T-cell (primary cell): Measurements from ENCODE around the gene USB1. TPM values are rescaled to one million over a fixed set of nuclear protein-coding genes. Genes with fewer than 3 reads are reported as not detected.

Source experiments
- ATAC-seq, 4 experiments: fragments of 200-7000 bp in 3 of 4; fragments of 150-1000 bp in 1 of 4; cut with Tn5 transposase; replicated peaks in 1 of 4; 1 replicate in 3 of 4; 2 replicates in 1 of 4; pipeline ENCODE4 v1.10.0; 2021; ENCODE audit warnings: moderate library complexity in 3 of 4, mild to moderate bottlenecking in 2 of 4, moderate number of reproducible peaks in 1 of 4
- CTCF ChIA-PET, 2 donors: fragments of 300-600 bp; sonication (Branson Sonifier 250); formaldehyde crosslinking; loops; one replicate each; lab custom pipeline; 2022; ENCODE audit warnings: antibody characterized with exemption in 2 of 2; lab: Charles Lee
- POLR2A ChIA-PET, 2 donors: fragments of 300-600 bp; sonication (Branson Sonifier 250); formaldehyde crosslinking; loops; one replicate each; lab custom pipeline; 2022; ENCODE audit warnings: antibody characterized with exemption in 2 of 2; lab: Charles Lee
- DNase-seq, 35 experiments: peaks; one replicate each; pipeline versions ENCODE4 v3.0.0 to v3.0.0-alpha.2; 2013 to 2023
- H3K27ac ChIP-seq: one replicate; pipeline ENCODE4 v1.5.1; 2013; ENCODE audit warnings: low read length
- H3K27me3 ChIP-seq, 2 experiments: replicated peaks in 1 of 2; 1 replicate in 1 of 2; 2 replicates in 1 of 2; pipeline versions ENCODE4 v1.6.1 to v1.7.0; 2013; ENCODE audit warnings: low read length in 1 of 2, mixed read lengths in 1 of 2; ENCODE audit not compliant: control insufficient read depth in 2 of 2, insufficient read depth in 2 of 2; ENCODE audit errors: extremely low read depth in 1 of 2
- H3K36me3 ChIP-seq, 2 donors: 1 replicate in 1 of 2; 2 replicates in 1 of 2; pipeline versions ENCODE4 v1.6.1 to v1.7.0; 2013; ENCODE audit warnings: low read length in 1 of 2; ENCODE audit not compliant: control insufficient read depth in 2 of 2, insufficient read depth in 1 of 2; ENCODE audit errors: extremely low read depth in 1 of 2
- H3K4me1 ChIP-seq, 2 experiments: 1 replicate in 1 of 2; 2 replicates in 1 of 2; pipeline versions ENCODE4 v1.6.1 to v1.7.0; 2013; ENCODE audit warnings: low read length in 2 of 2, mixed read lengths in 1 of 2; ENCODE audit not compliant: insufficient read depth in 2 of 2, control insufficient read depth in 1 of 2; ENCODE audit errors: extremely low read depth in 1 of 2
- H3K4me3 ChIP-seq, 2 donors: 1 replicate in 1 of 2; 2 replicates in 1 of 2; pipeline versions ENCODE4 v1.5.1 to v1.7.0; 2013; ENCODE audit warnings: mild to moderate bottlenecking in 2 of 2, low read length in 1 of 2, moderate library complexity in 1 of 2; ENCODE audit not compliant: control insufficient read depth in 1 of 2; ENCODE audit errors: extremely low read depth in 1 of 2
- H3K9me3 ChIP-seq: 2 replicates; pipeline ENCODE4 v1.7.0; 2013
- H3K27ac Mint-ChIP-seq, 2 donors: one replicate each; pipeline ENCODE4 v1.8.0; 2020 to 2021; ENCODE audit warnings: mild to moderate bottlenecking in 2 of 2, mixed read lengths in 2 of 2
- H3K27me3 Mint-ChIP-seq, 2 donors: one replicate each; pipeline ENCODE4 v1.8.0; 2021 to 2022; ENCODE audit warnings: mixed read lengths in 2 of 2
- H3K36me3 Mint-ChIP-seq: one replicate; pipeline ENCODE4 v1.8.0; 2021; ENCODE audit warnings: mixed read lengths
- H3K4me1 Mint-ChIP-seq, 3 donors: one replicate each; pipeline ENCODE4 v1.8.0; 2020 to 2022; ENCODE audit warnings: mixed read lengths in 3 of 3, mild to moderate bottlenecking in 1 of 3
- H3K4me3 Mint-ChIP-seq, 3 donors: one replicate each; pipeline ENCODE4 v1.8.0; 2020 to 2022; ENCODE audit warnings: mild to moderate bottlenecking in 3 of 3, mixed read lengths in 3 of 3, moderate library complexity in 3 of 3
- H3K9me3 Mint-ChIP-seq, 3 donors: one replicate each; pipeline ENCODE4 v1.8.0; 2020 to 2022; ENCODE audit warnings: mixed read lengths in 3 of 3
- WGBS: methylation state at CpG from one replicate; pipeline ENCODE4 v1.1.5; 2013; ENCODE audit warnings: missing lambda C conversion rate; ENCODE audit not compliant: insufficient coverage; 5-methylcytosine and 5-hydroxymethylcytosine counted together
- total RNA-seq, 35 experiments: library from RNA in 6 of 35; stranded (reverse) in 6 of 35; fragments of 120-200 nt in 1 of 35; gene quantifications; one replicate each; pipeline versions ENCODE4 v1.2.1 to v1.2.4 and lab custom pipeline; 2013 to 2026

The USB1 gene
- total RNA-seq, 5 donors from 2014 or later (not counting 1 experiment from before 2014, with no cell fraction given): 31.7 to 44.2 (median 41.3) TPM

- no peak overlapping the region for H3K4me3 Mint-ChIP-seq
- WGBS: 86% methylated on average over 7 of the region's 7 CpGs
- DNase-seq (no peak), ATAC-seq (no peak)
- Histone ChIP-seq H3K4me3 (no peak overlapping the region), H3K27ac (no peak overlapping the region), H3K4me1 (no peaks in the 10 kb centered on the region), H3K9me3 (no peaks in the 10 kb centered on the region), H3K36me3 (no peaks in the 10 kb centered on the region), H3K27me3 (peaks cover 0 to 23% of the 10 kb centered on the region in 2 experiments)
- ChIA-PET CTCF (no interaction called here), POLR2A (interaction anchor here in 1 of 2 donors (0.6 kb wide), 1 partner anchor 62 kb away, joined by 3 read pairs; no protein-coding TSS in a partner anchor)
- no peaks in the 10 kb centered on the region for H3K9me3 Mint-ChIP-seq
- H3K27me3 Mint-ChIP-seq: peaks cover 0 to 4% of the 10 kb centered on the region in 2 donors
- H3K36me3 Mint-ChIP-seq: no peaks in the 10 kb centered on the region
- no peaks in the 10 kb centered on the region for H3K4me1 Mint-ChIP-seq
- H3K27ac Mint-ChIP-seq: no peak overlapping the region
Observed at GRCh38 chr16:57960826-57961472, 40.3 kb upstream of the USB1 start.

GRCh38 chr16:57961538-57961937 lies 39.7 kb upstream of the USB1 start:
- CTCF ChIA-PET: no interaction called here
- ATAC-seq (no peak), DNase-seq (no peak)
- Mint-ChIP-seq H3K36me3 (no peaks in the 10 kb centered on the region), H3K4me1 (no peaks in the 10 kb centered on the region), H3K27me3 (peaks cover 0 to 4% of the 10 kb centered on the region in 2 donors), H3K27ac (no peak overlapping the region), H3K9me3 (no peaks in the 10 kb centered on the region), H3K4me3 (no peak overlapping the region)
- Histone ChIP-seq H3K36me3 (no peaks in the 10 kb centered on the region), H3K27ac (no peak overlapping the region), H3K27me3 (peaks cover 0 to 22% of the 10 kb centered on the region in 2 experiments), H3K9me3 (no peaks in the 10 kb centered on the region), H3K4me3 (no peak overlapping the region), H3K4me1 (no peaks in the 10 kb centered on the region)
- POLR2A ChIA-PET: interaction anchor here in 1 of 2 donors (0.6 kb wide), 1 partner anchor 61 kb away, joined by 3 read pairs; no protein-coding TSS in a partner anchor
- 63% methylated on average over 2 of the region's 2 CpGs for WGBS

- H3K4me1 Mint-ChIP-seq: no peaks in the 10 kb centered on the region
- Histone ChIP-seq H3K36me3 (no peaks in the 10 kb centered on the region), H3K4me1 (no peaks in the 10 kb centered on the region), H3K4me3 (no peak overlapping the region), H3K27me3 (peaks cover 0 to 20% of the 10 kb centered on the region in 2 experiments), H3K27ac (no peak overlapping the region), H3K9me3 (no peaks in the 10 kb centered on the region)
- no peaks in the 10 kb centered on the region for H3K36me3 Mint-ChIP-seq
- POLR2A ChIA-PET: no interaction called here
- no peaks in the 10 kb centered on the region for H3K9me3 Mint-ChIP-seq
- ATAC-seq (no peak), DNase-seq (no peak)
- 50% methylated on average over 5 of the region's 5 CpGs for WGBS
- H3K4me3 Mint-ChIP-seq: no peak overlapping the region
- CTCF ChIA-PET: no interaction called here
- no peak overlapping the region for H3K27ac Mint-ChIP-seq
- peaks cover 0 to 4% of the 10 kb centered on the region in 2 donors for H3K27me3 Mint-ChIP-seq
Observed at GRCh38 chr16:57962046-57962445, 39.2 kb upstream of the USB1 start.

- H3K4me3 ChIP-seq: no peak overlapping the region
- ChIA-PET CTCF (no interaction called here), POLR2A (no interaction called here)
- ATAC-seq (no peak), DNase-seq (no peak)
- H3K27ac ChIP-seq: no peak overlapping the region
- Mint-ChIP-seq H3K4me3 (no peak overlapping the region), H3K9me3 (no peaks in the 10 kb centered on the region), H3K27ac (no peak overlapping the region), H3K4me1 (no peaks in the 10 kb centered on the region), H3K27me3 (peaks cover 0 to 4% of the 10 kb centered on the region in 2 donors), H3K36me3 (no peaks in the 10 kb centered on the region)
- 82% methylated on average over 8 of the region's 9 CpGs for WGBS
- no peaks in the 10 kb centered on the region for H3K36me3 ChIP-seq
- H3K4me1 ChIP-seq: no peaks in the 10 kb centered on the region
- no peaks in the 10 kb centered on the region for H3K9me3 ChIP-seq
- peaks cover 0 to 18% of the 10 kb centered on the region in 2 experiments for H3K27me3 ChIP-seq
Observed at GRCh38 chr16:57962756-57963155, 38.5 kb upstream of the USB1 start.

GRCh38 chr16:57964157-57964700 lies 37.0 kb upstream of the USB1 start:
- H3K4me1 ChIP-seq: no peaks in the 10 kb centered on the region
- Mint-ChIP-seq H3K36me3 (no peaks in the 10 kb centered on the region), H3K4me1 (no peaks in the 10 kb centered on the region), H3K9me3 (no peaks in the 10 kb centered on the region), H3K27me3 (peaks cover 0 to 4% of the 10 kb centered on the region in 2 donors), H3K27ac (no peak overlapping the region), H3K4me3 (no peak overlapping the region)
- no peak for DNase-seq
- H3K27ac ChIP-seq: no peak overlapping the region
- no peak for ATAC-seq
- no peak overlapping the region for H3K4me3 ChIP-seq
- H3K36me3 ChIP-seq: no peaks in the 10 kb centered on the region
- ChIA-PET CTCF (no interaction called here), POLR2A (no interaction called here)
- H3K27me3 ChIP-seq: peaks cover 0 to 10% of the 10 kb centered on the region in 2 experiments
- 66% methylated on average over 8 of the region's 10 CpGs for WGBS
- no peaks in the 10 kb centered on the region for H3K9me3 ChIP-seq

- Histone ChIP-seq H3K4me3 (no peak overlapping the region), H3K9me3 (no peaks in the 10 kb centered on the region), H3K27ac (no peak overlapping the region), H3K36me3 (no peaks in the 10 kb centered on the region), H3K4me1 (no peaks in the 10 kb centered on the region), H3K27me3 (peaks cover 0 to 13% of the 10 kb centered on the region in 2 experiments)
- Mint-ChIP-seq H3K27ac (no peak overlapping the region), H3K27me3 (no peaks in the 10 kb centered on the region), H3K9me3 (no peaks in the 10 kb centered on the region), H3K36me3 (no peaks in the 10 kb centered on the region), H3K4me3 (no peak overlapping the region), H3K4me1 (no peaks in the 10 kb centered on the region)
- DNase-seq (no peak), ATAC-seq (no peak)
- 47% methylated on average over 2 of the region's 4 CpGs for WGBS
- ChIA-PET POLR2A (no interaction called here), CTCF (interaction anchor here in 1 of 2 donors (0.5 kb wide), 1 partner anchor 44 kb away, joined by 3 read pairs; no protein-coding TSS in a partner anchor)
Observed at GRCh38 chr16:57966204-57966771, 34.9 kb upstream of the USB1 start.
